HG03045 (cell line): ENCODE results near the gene CFHR4.
"Not testable (repeated sequence)": the region's sequence is repeated elsewhere in the genome, so short reads cannot be mapped to it uniquely, and the experiment has no call there.

Source experiments
- ATAC-seq: cut with Tn5 transposase; IDR thresholded peaks from one replicate; pipeline ENCODE4 v1.9.1; 2021; ENCODE audit warnings: mild to moderate bottlenecking, moderate library complexity; ENCODE audit not compliant: unreplicated experiment

CFHR4 gene

GRCh38 chr1:196933531-196934189, 45.8 kb downstream of the CFHR4 start:
- ATAC-seq, result no peak

DNA sequence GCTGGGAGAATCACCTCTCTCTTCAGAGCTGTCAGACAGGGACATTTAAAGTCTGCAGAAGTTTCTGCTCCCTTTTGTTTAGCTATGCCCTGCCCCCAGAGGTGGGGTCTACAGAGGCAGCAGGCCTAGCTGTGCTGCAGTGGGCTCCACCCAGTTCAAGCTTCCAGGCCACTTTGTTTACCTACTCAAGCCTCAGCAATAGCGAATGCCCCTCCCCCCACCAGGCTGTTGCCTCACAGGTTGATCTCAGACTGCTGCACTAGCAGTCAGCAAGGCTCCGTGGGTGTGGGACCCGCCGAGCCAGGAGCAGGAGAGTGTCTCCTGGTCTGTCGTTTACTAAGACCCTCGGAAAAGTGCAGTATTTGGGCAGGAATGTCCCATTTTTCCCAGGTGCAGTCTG, 53.6 kb downstream of the CFHR4 start:
- not testable (repeated sequence) for ATAC-seq

DNA sequence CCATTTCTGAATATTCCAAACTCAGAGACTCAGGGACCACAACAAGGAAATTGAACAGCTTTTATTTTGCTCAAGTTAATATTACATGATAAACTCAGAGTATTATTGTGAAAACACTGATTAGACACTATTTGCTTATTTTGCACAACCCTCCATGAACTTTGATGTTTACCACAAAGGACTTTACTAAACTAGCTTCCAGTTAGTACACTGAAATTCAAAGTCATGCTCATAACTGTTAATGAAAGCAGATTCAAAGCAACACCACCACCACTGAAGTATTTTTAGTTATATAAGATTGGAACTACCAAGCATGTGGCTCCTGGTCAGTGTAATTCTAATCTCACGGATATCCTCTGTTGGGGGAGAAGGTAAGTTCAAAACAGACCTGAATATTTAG, 55.7 kb downstream of the CFHR4 start, which contains the start of gene CFHR2:
CFHR2 (plus strand) TSS at position 171 of the 400 bp plus-strand sequence; CDS start at position 314, 143 bp downstream.
- ATAC-seq, result not testable (repeated sequence)

DNA sequence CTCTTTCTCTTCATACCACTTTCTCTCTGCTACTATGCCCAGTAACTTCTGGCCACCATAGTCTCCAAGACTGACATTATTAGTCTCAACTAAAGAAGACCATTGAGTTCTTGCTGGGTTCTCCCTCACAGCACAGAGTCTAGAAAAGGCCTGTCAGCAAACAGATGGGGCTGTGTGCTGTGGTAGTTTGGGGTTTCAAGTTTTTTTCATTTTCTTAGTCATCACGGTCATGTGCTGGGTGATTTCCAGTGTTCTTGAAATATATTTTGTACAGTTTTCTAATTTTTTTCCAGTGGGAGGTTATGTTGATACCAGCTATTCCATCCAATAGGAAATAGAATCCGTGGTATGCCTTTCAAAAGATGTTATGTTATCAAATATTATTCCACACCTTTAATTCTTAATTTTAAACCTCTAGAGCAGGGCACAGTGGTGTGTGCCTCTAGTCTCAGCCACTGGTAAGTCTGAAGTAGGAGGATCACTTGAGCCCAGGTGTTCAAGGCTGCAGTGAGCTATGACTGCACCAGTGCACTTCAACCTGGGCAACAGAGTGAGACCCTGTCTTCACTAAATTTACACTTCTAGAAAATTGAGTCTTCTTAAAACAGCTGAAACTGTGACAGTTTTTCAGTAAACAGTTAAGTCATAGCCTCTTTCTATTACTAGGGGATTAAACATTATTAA, 64.0 kb downstream of the CFHR4 start:
- ATAC-seq, result peak; percentile 85

- ATAC-seq, result no peak
These were observed 66.9 kb downstream of the CFHR4 start for GRCh38 chr1:196954778-196955177.

GRCh38 chr1:196955926-196956325, 68.1 kb downstream of the CFHR4 start:
- ATAC-seq, result no peak

- no peak for ATAC-seq
These were observed 73.0 kb downstream of the CFHR4 start for GRCh38 chr1:196960854-196961253.
